Mesodermal cell (in vitro differentiated cells): Measurements from ENCODE around the gene MUC21.

Experiments used
- H3K27ac ChIP-seq: 2 replicates; pipeline ENCODE4 v1.7.0; 2013; ENCODE audit warnings: mild to moderate bottlenecking, low read depth, low read length, moderate library complexity; ENCODE audit not compliant: severe bottlenecking
- H3K36me3 ChIP-seq: 2 replicates; pipeline ENCODE4 v1.7.1; 2013; ENCODE audit warnings: mild to moderate bottlenecking, low read length, moderate library complexity; ENCODE audit not compliant: control insufficient read depth, insufficient read depth
- H3K4me1 ChIP-seq: one replicate; pipeline ENCODE4 v1.7.1; 2013; ENCODE audit warnings: mild to moderate bottlenecking, low read length; ENCODE audit not compliant: insufficient read depth, control insufficient read depth, poor library complexity, severe bottlenecking
- H3K4me3 ChIP-seq: 2 replicates; pipeline ENCODE4 v1.7.0; 2013; ENCODE audit warnings: low read length, control low read depth, mild to moderate bottlenecking; ENCODE audit not compliant: insufficient read depth, poor library complexity, severe bottlenecking; ENCODE audit errors: extremely low read depth
- H3K9me3 ChIP-seq: 2 replicates; pipeline ENCODE4 v1.7.1; 2013; ENCODE audit warnings: mild to moderate bottlenecking, low read length, moderate library complexity; ENCODE audit not compliant: control insufficient read depth
- WGBS, 2 experiments: methylation state at CpG; one replicate each; pipeline ENCODE4 v1.1.5; 2013; ENCODE audit warnings: missing lambda C conversion rate in 2 of 2; ENCODE audit not compliant: insufficient coverage in 2 of 2; 5-methylcytosine and 5-hydroxymethylcytosine counted together

MUC21 gene

GRCh38 chr6:30951907-30952469, 31.5 kb upstream of the MUC21 start:
- H3K4me3 ChIP-seq: no peak overlapping the region
- H3K9me3 ChIP-seq: no peaks in the 10 kb centered on the region
- H3K36me3 ChIP-seq: no peaks in the 10 kb centered on the region
- H3K27ac ChIP-seq: no peak overlapping the region
- 79 to 100% methylated on average over 1 to 3 of the region's 5 CpGs for WGBS, 2 experiments
- H3K4me1 ChIP-seq: peaks cover 8% of the 10 kb centered on the region

DNA sequence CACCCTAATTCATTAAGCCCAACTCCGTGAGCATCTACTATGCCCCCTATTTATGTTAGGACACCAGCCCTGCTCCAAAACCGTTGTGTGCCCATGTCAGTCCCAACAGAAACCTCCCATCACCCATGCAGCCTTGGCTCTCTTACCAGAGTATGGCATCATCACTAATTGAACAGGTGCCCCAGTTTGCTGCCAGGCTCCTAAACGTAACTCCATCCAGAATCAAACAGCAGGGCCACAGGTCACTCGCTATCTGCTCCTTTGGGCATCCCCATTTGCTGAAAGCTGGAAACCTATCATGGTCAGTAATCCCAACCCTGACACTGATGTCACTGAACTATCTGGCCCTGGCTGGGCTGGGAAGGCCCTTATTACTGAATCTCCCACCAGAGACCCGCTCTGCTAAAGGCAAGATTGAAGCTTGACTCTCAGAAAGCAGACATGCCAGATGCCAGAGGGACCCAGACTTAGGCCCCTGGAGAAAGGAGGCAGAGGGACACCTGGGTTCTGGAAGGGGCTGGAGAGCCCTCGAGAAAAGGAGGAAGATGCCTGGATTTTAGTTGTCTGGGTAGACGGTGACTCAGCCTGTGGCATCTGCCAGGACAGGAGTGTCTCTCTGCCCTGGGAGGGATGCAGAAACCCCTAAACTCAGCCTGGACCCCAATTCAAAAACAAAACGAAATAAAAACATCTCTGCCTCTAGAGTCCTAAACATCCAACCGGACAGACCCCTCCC, 28.7 kb upstream of the MUC21 start:
- Histone ChIP-seq H3K4me1 (peaks cover 18% of the 10 kb centered on the region), H3K36me3 (no peaks in the 10 kb centered on the region), H3K27ac (no peak overlapping the region), H3K9me3 (no peaks in the 10 kb centered on the region), H3K4me3 (peak overlapping the region; percentile 28)
- 70 to 76% methylated on average over 6 of the region's 9 CpGs for WGBS, 2 experiments

GRCh38 chr6:30955367-30956042, 28.0 kb upstream of the MUC21 start:
- 4 to 6% methylated on average over 23 to 39 of the region's 46 CpGs for WGBS, 2 experiments
- H3K4me3 ChIP-seq: peak overlapping the region; percentile 28
- H3K9me3 ChIP-seq: no peaks in the 10 kb centered on the region
- H3K36me3 ChIP-seq: no peaks in the 10 kb centered on the region
- H3K27ac ChIP-seq: no peak overlapping the region
- H3K4me1 ChIP-seq: peaks cover 18% of the 10 kb centered on the region

DNA sequence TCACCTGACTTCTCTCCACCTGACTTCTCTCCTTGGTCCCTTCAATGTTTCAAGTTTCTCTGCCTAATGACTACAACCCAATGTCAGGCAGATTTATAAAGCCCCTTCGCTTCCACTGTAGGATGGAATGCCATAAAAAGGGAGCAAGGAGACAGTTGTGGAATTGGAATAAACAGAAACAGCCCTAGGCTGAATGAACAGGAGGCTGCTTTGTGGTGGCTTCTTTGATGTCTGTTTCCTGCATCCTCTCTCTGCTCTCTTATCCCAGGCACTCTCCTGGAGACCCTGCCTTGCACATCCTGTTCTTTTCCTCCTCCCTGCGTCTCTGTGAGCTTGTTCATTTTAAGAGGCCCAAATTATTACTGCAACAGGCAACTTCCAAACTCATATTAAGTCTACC, 25.8 kb upstream of the MUC21 start:
- H3K4me1 ChIP-seq: peaks cover 18% of the 10 kb centered on the region
- no peak overlapping the region for H3K27ac ChIP-seq
- H3K36me3 ChIP-seq: no peaks in the 10 kb centered on the region
- no peaks in the 10 kb centered on the region for H3K9me3 ChIP-seq
- 64 to 73% methylated on average over 1 of the region's 2 CpGs for WGBS, 2 experiments
- no peak overlapping the region for H3K4me3 ChIP-seq

- Histone ChIP-seq H3K4me1 (peaks cover 10% of the 10 kb centered on the region), H3K4me3 (no peak overlapping the region), H3K27ac (no peak overlapping the region), H3K36me3 (no peaks in the 10 kb centered on the region), H3K9me3 (no peaks in the 10 kb centered on the region)
- WGBS, 2 experiments: 88 to 91% methylated on average over 3 to 5 of the region's 9 CpGs
Observed at GRCh38 chr6:30960907-30961673, 22.4 kb upstream of the MUC21 start.

DNA sequence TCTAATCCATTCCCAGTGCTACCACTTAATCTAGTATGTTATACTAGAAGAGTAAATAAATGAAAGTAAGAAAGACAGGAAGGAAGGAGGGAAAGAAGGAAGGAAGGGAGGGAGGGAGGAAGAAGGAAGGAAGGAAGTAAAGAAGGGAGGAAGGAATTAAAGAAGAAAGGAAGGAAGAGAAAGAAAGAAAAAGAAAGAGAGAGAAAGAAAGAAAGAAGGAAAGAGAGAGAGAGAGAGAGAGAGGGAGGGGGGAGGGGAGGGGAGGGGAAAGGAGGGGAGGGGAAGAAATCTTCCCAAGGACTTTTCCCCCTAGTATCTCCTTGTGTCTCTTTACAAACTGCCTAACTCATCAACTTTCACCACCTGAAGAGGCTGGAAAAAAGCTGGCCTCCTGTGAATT, 20.8 kb upstream of the MUC21 start:
- H3K4me3 ChIP-seq: no peak overlapping the region
- no peak overlapping the region for H3K27ac ChIP-seq
- no peaks in the 10 kb centered on the region for H3K9me3 ChIP-seq
- peaks cover 3% of the 10 kb centered on the region for H3K4me1 ChIP-seq
- H3K36me3 ChIP-seq: no peaks in the 10 kb centered on the region

GRCh38 chr6:30963641-30964040, 19.9 kb upstream of the MUC21 start:
- no peaks in the 10 kb centered on the region for H3K4me1 ChIP-seq
- H3K27ac ChIP-seq: no peak overlapping the region
- no peak overlapping the region for H3K4me3 ChIP-seq
- H3K9me3 ChIP-seq: no peaks in the 10 kb centered on the region
- 93 to 97% methylated on average over 4 to 6 of the region's 6 CpGs for WGBS, 2 experiments
- H3K36me3 ChIP-seq: no peaks in the 10 kb centered on the region

DNA sequence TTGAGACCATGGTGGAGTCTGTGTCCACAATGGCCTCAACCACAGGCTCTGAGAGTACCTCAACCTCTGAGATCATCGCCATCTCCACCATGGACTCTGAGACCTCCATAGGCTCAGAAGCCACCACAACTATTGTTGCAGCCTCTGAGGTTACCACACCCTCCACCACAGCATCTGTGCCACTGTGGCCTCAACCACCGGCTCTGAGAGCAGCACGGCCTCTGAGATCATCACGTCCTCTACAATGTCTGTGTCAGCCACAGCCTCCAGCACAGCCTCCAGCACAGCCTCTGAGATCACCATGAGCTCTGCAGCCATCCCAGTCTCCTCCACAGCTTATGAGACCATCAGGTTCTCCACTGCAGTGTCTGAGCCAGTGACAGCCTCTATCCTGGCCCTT, 19.4 kb upstream of the MUC21 start:
- Histone ChIP-seq H3K4me3 (no peak overlapping the region), H3K9me3 (no peaks in the 10 kb centered on the region), H3K36me3 (no peaks in the 10 kb centered on the region), H3K27ac (no peak overlapping the region), H3K4me1 (no peaks in the 10 kb centered on the region)
- 94 to 96% methylated on average over 4 of the region's 4 CpGs for WGBS, 2 experiments

DNA sequence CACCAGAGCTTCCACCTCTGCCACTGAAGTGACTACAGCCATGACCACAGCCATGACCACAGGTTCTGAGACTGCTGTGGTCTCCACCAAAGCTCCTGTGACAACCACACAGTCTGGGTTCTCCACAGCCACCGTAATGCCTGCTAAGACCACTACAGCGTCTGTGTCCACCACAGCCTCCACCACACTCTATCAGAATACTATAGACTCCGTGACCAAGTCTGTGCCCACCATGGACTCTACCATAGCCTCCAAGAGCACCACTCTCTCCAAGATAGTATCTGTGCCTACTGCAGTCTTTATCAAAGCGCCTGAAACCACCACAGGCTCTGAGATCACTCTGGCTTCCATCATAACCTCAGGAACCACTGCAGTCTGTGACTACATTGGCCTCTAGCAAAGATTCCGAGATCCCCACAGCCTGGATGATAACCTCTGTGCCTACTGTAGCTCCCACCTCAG, 18.3 kb upstream of the MUC21 start:
- Histone ChIP-seq H3K4me3 (no peak overlapping the region), H3K9me3 (no peaks in the 10 kb centered on the region), H3K36me3 (no peaks in the 10 kb centered on the region), H3K27ac (no peak overlapping the region), H3K4me1 (no peaks in the 10 kb centered on the region)
- 86 to 92% methylated on average over 5 of the region's 5 CpGs for WGBS, 2 experiments

DNA sequence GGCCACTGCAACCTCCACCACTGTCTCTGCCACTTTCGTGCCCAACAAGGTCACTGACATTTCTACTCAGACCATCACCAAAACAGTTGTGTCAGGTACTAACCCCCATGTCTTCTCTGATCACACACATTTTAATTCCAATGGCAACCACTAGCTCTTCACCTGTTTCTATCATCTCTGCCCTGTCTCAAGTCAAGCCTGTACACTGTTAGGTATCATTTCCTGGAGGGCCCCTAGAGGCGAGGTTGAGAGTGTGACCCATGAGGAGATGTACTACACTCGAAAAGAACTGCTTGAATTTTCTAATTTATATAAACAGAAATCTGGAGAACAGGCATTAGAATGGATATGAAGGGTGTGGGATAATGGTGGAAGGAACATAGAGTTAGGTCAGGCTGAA, 17.4 kb upstream of the MUC21 start:
- H3K9me3 ChIP-seq: no peaks in the 10 kb centered on the region
- no peak overlapping the region for H3K27ac ChIP-seq
- H3K36me3 ChIP-seq: no peaks in the 10 kb centered on the region
- no peak overlapping the region for H3K4me3 ChIP-seq
- 79 to 96% methylated on average over 2 to 3 of the region's 3 CpGs for WGBS, 2 experiments
- no peaks in the 10 kb centered on the region for H3K4me1 ChIP-seq
